Islet precursor cell (in vitro differentiated cells): ENCODE results near the gene KIF22.
"Not testable (repeated sequence)": the region's sequence is repeated elsewhere in the genome, so short reads cannot be mapped to it uniquely, and the experiment has no call there.

ENCODE experiments used
- DNase-seq: peaks from one replicate; pipeline ENCODE4 v3.0.0-alpha.2; 2018

KIF22 gene

GRCh38 chr16:29790183-29790948, at the start of gene KIF22:
KIF22 (plus strand) TSS chr16:29790751; CDS start chr16:29790760, 9 bp downstream.
- peak; percentile 100 for DNase-seq

GRCh38 chr16:29742683-29743275, 47.8 kb upstream of the KIF22 start:
- DNase-seq = no peak

- DNase-seq = no peak
These were observed 47.1 kb upstream of the KIF22 start for GRCh38 chr16:29743475-29743826.

- DNase-seq = no peak
These were observed 46.6 kb upstream of the KIF22 start for GRCh38 chr16:29743827-29744531.

- DNase-seq = no peak
These were observed 45.9 kb upstream of the KIF22 start for GRCh38 chr16:29744541-29745101.

- no peak for DNase-seq
These were observed 45.3 kb upstream of the KIF22 start for GRCh38 chr16:29745121-29745852.

- no peak for DNase-seq
These were observed 44.7 kb upstream of the KIF22 start, which contains the start of gene C16orf54 for GRCh38 chr16:29745853-29746345. C16orf54 (minus strand) TSS chr16:29745990; CDS start chr16:29744951, 1,039 bp downstream.

- not testable (repeated sequence) for DNase-seq
These were observed 44.0 kb upstream of the KIF22 start for GRCh38 chr16:29746518-29746917.

GRCh38 chr16:29747947-29748759, 42.4 kb upstream of the KIF22 start:
- DNase-seq = no peak

GRCh38 chr16:29748760-29749149, 41.8 kb upstream of the KIF22 start:
- DNase-seq = not testable (repeated sequence)

GRCh38 chr16:29753516-29753915, 37.0 kb upstream of the KIF22 start:
- DNase-seq = no peak

- DNase-seq = no peak
These were observed 33.9 kb upstream of the KIF22 start for GRCh38 chr16:29756654-29757053.

GRCh38 chr16:29757086-29757485, 33.5 kb upstream of the KIF22 start:
- not testable (repeated sequence) for DNase-seq

GRCh38 chr16:29757950-29758466, 32.5 kb upstream of the KIF22 start:
- DNase-seq = peak; percentile 73

- no peak for DNase-seq
These were observed 29.8 kb upstream of the KIF22 start for GRCh38 chr16:29760567-29761279.

GRCh38 chr16:29761280-29761651, 29.3 kb upstream of the KIF22 start:
- not testable (repeated sequence) for DNase-seq

- no peak for DNase-seq
These were observed 28.7 kb upstream of the KIF22 start for GRCh38 chr16:29761882-29762281.

GRCh38 chr16:29763326-29763725, 27.2 kb upstream of the KIF22 start:
- no peak for DNase-seq

- DNase-seq = no peak
These were observed 25.2 kb upstream of the KIF22 start for GRCh38 chr16:29765167-29766032.

GRCh38 chr16:29766571-29766970, 24.0 kb upstream of the KIF22 start:
- no peak for DNase-seq
